Measurements from ENCODE around the gene PTPRF.
"Not testable (repeated sequence)": the region's sequence is repeated elsewhere in the genome, so short reads cannot be mapped to it uniquely, and the experiment has no call there.

Gene PTPRF

DNA sequence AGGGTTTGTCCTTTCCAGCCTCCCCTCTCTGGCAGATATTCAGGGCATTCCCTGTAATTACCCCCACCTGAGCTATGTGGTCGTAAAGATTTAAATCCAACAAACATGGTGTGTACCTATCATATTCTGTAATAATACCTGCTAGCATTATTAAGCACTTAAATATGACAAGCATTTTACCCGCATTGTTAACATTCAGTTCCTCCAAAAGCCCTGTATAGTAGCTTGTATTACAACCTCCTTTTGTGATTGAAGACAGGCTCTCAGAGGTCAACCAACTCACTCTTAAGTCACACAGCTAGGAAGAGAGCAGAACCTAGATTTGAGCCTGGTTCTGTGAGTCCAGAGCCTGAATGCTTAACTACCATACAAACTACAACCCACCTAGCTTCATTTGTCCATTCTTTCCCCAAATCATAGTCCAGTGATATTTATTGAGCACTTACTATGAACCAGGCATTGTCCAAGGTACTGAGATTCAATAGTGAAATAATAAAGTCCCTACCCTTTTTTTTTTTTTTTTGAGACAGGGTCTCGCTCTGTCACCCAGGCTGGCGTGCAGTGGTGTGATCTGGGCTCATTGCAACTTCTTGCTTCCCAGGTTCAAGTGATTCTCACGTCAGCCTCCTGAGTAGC lies 105.4 kb downstream of the PTPRF start:
- H3K4me3 ChIP-seq (ENCODE audit: low read length in 2 of 2) = no peak overlapping the region
- no peaks in the 10 kb centered on the region for H3K4me1 ChIP-seq (ENCODE audit: control insufficient read depth in 2 of 2, insufficient read depth in 2 of 2, low read length in 2 of 2)
- peaks cover 0 to 2% of the 10 kb centered on the region in 2 donors for H3K27me3 ChIP-seq (ENCODE audit: control insufficient read depth in 2 of 2, insufficient read depth in 2 of 2, low read length in 2 of 2)
- H3K36me3 ChIP-seq (ENCODE audit: control insufficient read depth in 2 of 2, insufficient read depth in 2 of 2, low read length in 2 of 2) = no peaks in the 10 kb centered on the region
- H3K9me3 ChIP-seq (ENCODE audit: control insufficient read depth in 2 of 2, low read length in 2 of 2) = no peaks in the 10 kb centered on the region
- no peak overlapping the region for H3K27ac ChIP-seq (ENCODE audit: low read depth in 2 of 2, low read length in 2 of 2)
- H3K9ac ChIP-seq (ENCODE audit: low read depth in 1 of 2, low read length in 2 of 2) = no peak overlapping the region

GRCh38 chr1:43637267-43637666 lies 106.6 kb downstream of the PTPRF start:
- Histone ChIP-seq H3K9ac (ENCODE audit: low read depth in 1 of 2, low read length in 2 of 2) (no peak overlapping the region), H3K4me1 (ENCODE audit: control insufficient read depth in 2 of 2, insufficient read depth in 2 of 2, low read length in 2 of 2) (no peaks in the 10 kb centered on the region), H3K9me3 (ENCODE audit: control insufficient read depth in 2 of 2, low read length in 2 of 2) (no peaks in the 10 kb centered on the region), H3K36me3 (ENCODE audit: control insufficient read depth in 2 of 2, insufficient read depth in 2 of 2, low read length in 2 of 2) (no peaks in the 10 kb centered on the region), H3K27me3 (ENCODE audit: control insufficient read depth in 2 of 2, insufficient read depth in 2 of 2, low read length in 2 of 2) (peaks cover 0 to 2% of the 10 kb centered on the region in 2 donors), H3K4me3 (ENCODE audit: low read length in 2 of 2) (no peak overlapping the region), H3K27ac (ENCODE audit: low read depth in 2 of 2, low read length in 2 of 2) (no peak overlapping the region)

DNA sequence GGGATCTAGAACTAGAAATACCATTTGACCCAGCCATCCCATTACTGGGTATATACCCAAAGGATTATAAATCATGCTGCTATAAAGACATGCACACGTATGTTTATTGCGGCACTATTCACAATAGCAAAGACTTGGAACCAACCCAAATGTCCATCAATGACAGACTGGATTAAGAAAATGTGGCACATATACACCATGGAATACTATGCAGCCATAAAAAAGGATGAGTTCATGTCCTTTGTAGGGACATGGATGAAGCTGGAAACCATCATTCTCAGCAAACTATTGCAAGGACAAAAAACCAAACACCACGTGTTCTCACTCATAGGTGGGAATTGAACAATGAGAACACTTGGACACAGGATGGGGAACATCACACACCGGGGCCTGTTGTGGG lies 107.7 kb downstream of the PTPRF start:
- not testable (repeated sequence) for H3K36me3 ChIP-seq (ENCODE audit: control insufficient read depth in 2 of 2, insufficient read depth in 2 of 2, low read length in 2 of 2); H3K4me1 ChIP-seq (ENCODE audit: control insufficient read depth in 2 of 2, insufficient read depth in 2 of 2, low read length in 2 of 2); H3K27ac ChIP-seq (ENCODE audit: low read depth in 2 of 2, low read length in 2 of 2); H3K27me3 ChIP-seq (ENCODE audit: control insufficient read depth in 2 of 2, insufficient read depth in 2 of 2, low read length in 2 of 2); H3K9ac ChIP-seq (ENCODE audit: low read depth in 1 of 2, low read length in 2 of 2); H3K4me3 ChIP-seq (ENCODE audit: low read length in 2 of 2); H3K9me3 ChIP-seq (ENCODE audit: control insufficient read depth in 2 of 2, low read length in 2 of 2)

- Histone ChIP-seq H3K27ac (ENCODE audit: low read depth in 2 of 2, low read length in 2 of 2) (no peak overlapping the region), H3K4me1 (ENCODE audit: control insufficient read depth in 2 of 2, insufficient read depth in 2 of 2, low read length in 2 of 2) (no peaks in the 10 kb centered on the region), H3K9me3 (ENCODE audit: control insufficient read depth in 2 of 2, low read length in 2 of 2) (no peaks in the 10 kb centered on the region), H3K4me3 (ENCODE audit: low read length in 2 of 2) (no peak overlapping the region), H3K36me3 (ENCODE audit: control insufficient read depth in 2 of 2, insufficient read depth in 2 of 2, low read length in 2 of 2) (no peaks in the 10 kb centered on the region), H3K27me3 (ENCODE audit: control insufficient read depth in 2 of 2, insufficient read depth in 2 of 2, low read length in 2 of 2) (no peaks in the 10 kb centered on the region), H3K9ac (ENCODE audit: low read depth in 1 of 2, low read length in 2 of 2) (no peak overlapping the region)
These were observed 109.5 kb downstream of the PTPRF start for GRCh38 chr1:43639976-43640794.

DNA sequence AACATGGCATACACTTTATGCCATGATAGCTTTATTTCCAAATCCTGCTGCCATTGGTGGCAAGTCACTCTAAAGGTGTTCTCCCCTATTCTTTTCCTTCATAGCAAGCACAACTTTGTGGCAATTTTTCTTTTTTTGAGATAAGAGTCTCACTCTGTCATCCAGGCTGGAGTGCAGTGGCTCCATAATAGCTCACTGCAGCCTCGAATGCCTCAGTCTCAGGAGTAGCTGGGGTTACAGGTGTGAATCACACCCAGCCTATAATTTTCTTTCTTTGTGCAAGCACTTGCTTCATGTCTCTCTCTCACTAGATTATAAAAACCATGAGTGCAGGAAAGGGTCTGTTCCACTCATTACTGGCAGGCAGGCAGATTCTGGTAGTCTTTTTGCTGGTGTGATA lies 113.9 kb downstream of the PTPRF start:
- Histone ChIP-seq H3K4me1 (ENCODE audit: control insufficient read depth in 2 of 2, insufficient read depth in 2 of 2, low read length in 2 of 2) (peaks cover 0 to 3% of the 10 kb centered on the region in 2 donors), H3K9ac (ENCODE audit: low read depth in 1 of 2, low read length in 2 of 2) (no peak overlapping the region), H3K27me3 (ENCODE audit: control insufficient read depth in 2 of 2, insufficient read depth in 2 of 2, low read length in 2 of 2) (no peaks in the 10 kb centered on the region), H3K4me3 (ENCODE audit: low read length in 2 of 2) (no peak overlapping the region), H3K36me3 (ENCODE audit: control insufficient read depth in 2 of 2, insufficient read depth in 2 of 2, low read length in 2 of 2) (no peaks in the 10 kb centered on the region), H3K27ac (ENCODE audit: low read depth in 2 of 2, low read length in 2 of 2) (no peak overlapping the region), H3K9me3 (ENCODE audit: control insufficient read depth in 2 of 2, low read length in 2 of 2) (no peaks in the 10 kb centered on the region)

GRCh38 chr1:43645461-43645860 lies 114.8 kb downstream of the PTPRF start:
- H3K9me3 ChIP-seq (ENCODE audit: control insufficient read depth in 2 of 2, low read length in 2 of 2) = no peaks in the 10 kb centered on the region
- no peak overlapping the region for H3K4me3 ChIP-seq (ENCODE audit: low read length in 2 of 2)
- H3K4me1 ChIP-seq (ENCODE audit: control insufficient read depth in 2 of 2, insufficient read depth in 2 of 2, low read length in 2 of 2) = peaks cover 0 to 3% of the 10 kb centered on the region in 2 donors
- H3K36me3 ChIP-seq (ENCODE audit: control insufficient read depth in 2 of 2, insufficient read depth in 2 of 2, low read length in 2 of 2) = no peaks in the 10 kb centered on the region
- H3K27me3 ChIP-seq (ENCODE audit: control insufficient read depth in 2 of 2, insufficient read depth in 2 of 2, low read length in 2 of 2) = no peaks in the 10 kb centered on the region
- H3K27ac ChIP-seq (ENCODE audit: low read depth in 2 of 2, low read length in 2 of 2) = no peak overlapping the region
- H3K9ac ChIP-seq (ENCODE audit: low read depth in 1 of 2, low read length in 2 of 2) = no peak overlapping the region

DNA sequence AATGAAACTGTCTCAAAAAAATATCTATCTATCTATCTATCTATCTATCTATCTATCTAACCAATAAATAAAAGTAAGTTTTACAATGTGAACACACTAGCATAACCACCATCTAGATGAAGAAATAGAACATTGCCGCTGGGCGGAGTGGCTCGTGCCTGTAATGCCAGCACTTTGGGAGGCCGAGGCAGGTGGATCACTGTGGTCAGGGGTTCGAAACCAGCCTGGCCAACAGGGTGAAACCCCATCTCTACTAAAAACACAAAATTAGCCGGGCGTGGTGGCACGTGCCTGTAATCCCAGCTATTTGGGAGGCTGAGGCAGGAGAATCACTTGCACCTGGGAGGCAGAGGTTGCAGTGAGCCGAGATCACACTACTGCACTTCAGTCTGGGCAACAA lies 116.6 kb downstream of the PTPRF start:
- H3K9ac ChIP-seq (ENCODE audit: low read depth in 1 of 2, low read length in 2 of 2); H3K4me3 ChIP-seq (ENCODE audit: low read length in 2 of 2); H3K27me3 ChIP-seq (ENCODE audit: control insufficient read depth in 2 of 2, insufficient read depth in 2 of 2, low read length in 2 of 2); H3K27ac ChIP-seq (ENCODE audit: low read depth in 2 of 2, low read length in 2 of 2); H3K9me3 ChIP-seq (ENCODE audit: control insufficient read depth in 2 of 2, low read length in 2 of 2); H3K36me3 ChIP-seq (ENCODE audit: control insufficient read depth in 2 of 2, insufficient read depth in 2 of 2, low read length in 2 of 2): not testable (repeated sequence)
- peaks cover 11 to 17% of the 10 kb centered on the region in 2 donors for H3K4me1 ChIP-seq (ENCODE audit: control insufficient read depth in 2 of 2, insufficient read depth in 2 of 2, low read length in 2 of 2)

DNA sequence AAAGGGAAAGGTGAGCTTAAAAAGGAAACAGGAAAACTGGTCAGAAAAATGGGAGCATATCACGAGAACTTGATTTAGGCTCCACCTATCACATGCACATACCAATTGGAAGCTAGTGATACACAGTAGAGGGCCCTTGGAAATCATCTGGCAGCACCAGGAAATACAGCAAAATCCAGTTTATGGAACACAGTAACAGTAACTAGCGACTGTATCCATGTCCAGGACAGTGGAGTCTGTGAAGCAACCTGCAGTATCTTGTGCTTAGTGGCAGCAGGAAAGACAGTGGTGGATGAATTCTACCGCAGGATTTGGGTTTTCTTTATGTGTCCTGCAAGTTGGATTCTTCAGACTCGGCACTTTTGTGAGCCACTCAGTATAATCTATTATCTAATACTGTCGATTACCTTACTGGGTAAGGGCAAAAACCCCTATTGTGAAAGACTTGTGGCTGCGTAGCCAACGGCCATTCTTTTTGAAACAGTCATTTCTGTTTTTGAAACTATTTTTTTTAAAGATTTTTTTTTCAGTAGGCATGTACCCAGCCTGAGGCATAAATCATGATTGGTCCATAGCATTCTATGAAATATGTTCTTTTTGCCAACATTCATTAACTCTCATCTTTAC lies 117.7 kb downstream of the PTPRF start:
- Histone ChIP-seq H3K4me3 (ENCODE audit: low read length in 2 of 2) (peak overlapping the region in 1 of 2 donors; percentile 92), H3K4me1 (ENCODE audit: control insufficient read depth in 2 of 2, insufficient read depth in 2 of 2, low read length in 2 of 2) (peaks cover 11 to 18% of the 10 kb centered on the region in 2 donors), H3K36me3 (ENCODE audit: control insufficient read depth in 2 of 2, insufficient read depth in 2 of 2, low read length in 2 of 2) (peaks cover 3% of the 10 kb centered on the region in 2 donors), H3K27me3 (ENCODE audit: control insufficient read depth in 2 of 2, insufficient read depth in 2 of 2, low read length in 2 of 2) (no peaks in the 10 kb centered on the region), H3K27ac (ENCODE audit: low read depth in 2 of 2, low read length in 2 of 2) (peak overlapping the region; percentile 97 to 99), H3K9ac (ENCODE audit: low read depth in 1 of 2, low read length in 2 of 2) (no peak overlapping the region), H3K9me3 (ENCODE audit: control insufficient read depth in 2 of 2, low read length in 2 of 2) (no peaks in the 10 kb centered on the region)

- Histone ChIP-seq H3K4me3 (ENCODE audit: low read length in 2 of 2) (peak overlapping the region; percentile 89 to 92), H3K9me3 (ENCODE audit: control insufficient read depth in 2 of 2, low read length in 2 of 2) (no peaks in the 10 kb centered on the region), H3K4me1 (ENCODE audit: control insufficient read depth in 2 of 2, insufficient read depth in 2 of 2, low read length in 2 of 2) (peaks cover 11 to 21% of the 10 kb centered on the region in 2 donors), H3K9ac (ENCODE audit: low read depth in 1 of 2, low read length in 2 of 2) (peak overlapping the region; percentile 84 to 88), H3K36me3 (ENCODE audit: control insufficient read depth in 2 of 2, insufficient read depth in 2 of 2, low read length in 2 of 2) (peaks cover 9 to 10% of the 10 kb centered on the region in 2 donors), H3K27me3 (ENCODE audit: control insufficient read depth in 2 of 2, insufficient read depth in 2 of 2, low read length in 2 of 2) (no peaks in the 10 kb centered on the region), H3K27ac (ENCODE audit: low read depth in 2 of 2, low read length in 2 of 2) (peak overlapping the region; percentile 97 to 99)
These were observed 118.3 kb downstream of the PTPRF start for GRCh38 chr1:43648876-43649477.

Measured in mucosa of rectum (tissue), 2 donors.